KBM-7 (cell line): ENCODE data around the gene IP6K2.
A peak's percentile ranks its signal among the peaks of the same experiment; 100 is the strongest.

ENCODE experiments used
- DNase-seq: peaks from one replicate; pipeline ENCODE4 v3.0.0-alpha.2; 2015
- in situ Hi-C: fragments of 300-500 bp; cut with MboI; formaldehyde crosslinking; loops from 2 replicates; pipeline ENCODE4 v1.14.3; 2020; ENCODE audit warnings: low sequenced_read_pairs, low pct_unique_long_range_greater_than_20kb, mixed read lengths

Gene IP6K2

GRCh38 chr3:48679411-48680391, 37.3 kb downstream of the IP6K2 start:
- DNase-seq = no peak
- in situ Hi-C loops = no loop called here

GRCh38 chr3:48678566-48679380, 38.2 kb downstream of the IP6K2 start:
- DNase-seq = no peak
- in situ Hi-C loops = no loop called here

- in situ Hi-C loops = no loop called here
- DNase-seq = no peak
These were observed 39.0 kb downstream of the IP6K2 start for GRCh38 chr3:48678056-48678455.

- in situ Hi-C loops = no loop called here
These were observed 42.5 kb downstream of the IP6K2 start for GRCh38 chr3:48674505-48674904.

GRCh38 chr3:48672522-48672921, 44.5 kb downstream of the IP6K2 start:
- in situ Hi-C loops = no loop called here
- DNase-seq = no peak

More at GRCh38 chr3:48674505-48674904, 42.5 kb downstream of the IP6K2 start:
- no peak for DNase-seq

- DNase-seq = no peak
- in situ Hi-C loops = no loop called here
These were observed 52.1 kb downstream of the IP6K2 start for GRCh38 chr3:48664929-48665328.

GRCh38 chr3:48664313-48664644, 52.7 kb downstream of the IP6K2 start:
- no peak for DNase-seq
- in situ Hi-C loops = no loop called here

GRCh38 chr3:48663489-48664312, 53.3 kb downstream of the IP6K2 start:
- DNase-seq = peak; percentile 98
- in situ Hi-C loops = no loop called here

- no peak for DNase-seq
- in situ Hi-C loops = no loop called here
These were observed 54.1 kb downstream of the IP6K2 start, which contains the start of gene CELSR3 for GRCh38 chr3:48662753-48663488. CELSR3 (minus strand) TSS chr3:48662886; CDS start chr3:48662634, 252 bp downstream.

GRCh38 chr3:48662145-48662752, 54.8 kb downstream of the IP6K2 start:
- in situ Hi-C loops = no loop called here
- DNase-seq = no peak

- DNase-seq = peak; percentile 72
These were observed 55.4 kb downstream of the IP6K2 start for GRCh38 chr3:48661501-48662144.

GRCh38 chr3:48660800-48661400, 56.1 kb downstream of the IP6K2 start:
- in situ Hi-C loops = no loop called here
- DNase-seq = no peak

More at GRCh38 chr3:48661501-48662144, 55.4 kb downstream of the IP6K2 start:
- in situ Hi-C loops = no loop called here

- no peak for DNase-seq
- in situ Hi-C loops = no loop called here
These were observed 60.2 kb downstream of the IP6K2 start for GRCh38 chr3:48656841-48657281.

- in situ Hi-C loops = no loop called here
- DNase-seq = peak; percentile 84
These were observed 60.8 kb downstream of the IP6K2 start for GRCh38 chr3:48656061-48656840.

- DNase-seq = no peak
- in situ Hi-C loops = no loop called here
These were observed 61.4 kb downstream of the IP6K2 start for GRCh38 chr3:48655606-48656005.

GRCh38 chr3:48655063-48655462, 62.0 kb downstream of the IP6K2 start:
- in situ Hi-C loops = no loop called here
- DNase-seq = no peak
